ENCODE measurements around the gene ST6GALNAC4. TPM values are rescaled to one million over a fixed set of nuclear protein-coding genes. Genes with fewer than 3 reads are reported as not detected.

ST6GALNAC4 gene
- total RNA-seq, 1 experiment from 2014 or later: 25.7 TPM

GRCh38 chr9:127907867-127908659 lies 8.8 kb downstream of the ST6GALNAC4 start:
- POLR2A ChIA-PET: no interaction called here
- CTCF ChIA-PET: interaction anchor here (0.6 kb wide), 1 partner anchor 173 kb away, joined by 3 read pairs; the partner anchor contains the start of gene TOR2A

GRCh38 chr9:127905788-127906191 lies 11.1 kb downstream of the ST6GALNAC4 start:
- TF ChIP-seq NR3C1 (CRISPR knock-in tag; conservative IDR thresholded peaks at IDR 0.05; ENCODE audit: low read depth) (no peak), ZNF232 (CRISPR knock-in tag; IDR thresholded peaks at IDR 0.05) (no peak), ZNF219 (CRISPR knock-in tag; IDR thresholded peaks at IDR 0.05; ENCODE audit: borderline replicate concordance) (no peak), RORB (CRISPR knock-in tag; IDR thresholded peaks at IDR 0.05) (no peak), OVOL2 (CRISPR knock-in tag; IDR thresholded peaks at IDR 0.05; ENCODE audit: borderline replicate concordance) (no peak), NFATC4 (CRISPR knock-in tag; IDR thresholded peaks at IDR 0.05) (no peak), ATF3 (CRISPR knock-in tag; conservative IDR thresholded peaks at IDR 0.05) (no peak), HMGA2 (CRISPR knock-in tag; IDR thresholded peaks at IDR 0.05) (no peak), KAT7 (CRISPR knock-in tag; IDR thresholded peaks at IDR 0.05; ENCODE audit: borderline replicate concordance) (no peak)
- TF ChIP-seq, protein P1, sequence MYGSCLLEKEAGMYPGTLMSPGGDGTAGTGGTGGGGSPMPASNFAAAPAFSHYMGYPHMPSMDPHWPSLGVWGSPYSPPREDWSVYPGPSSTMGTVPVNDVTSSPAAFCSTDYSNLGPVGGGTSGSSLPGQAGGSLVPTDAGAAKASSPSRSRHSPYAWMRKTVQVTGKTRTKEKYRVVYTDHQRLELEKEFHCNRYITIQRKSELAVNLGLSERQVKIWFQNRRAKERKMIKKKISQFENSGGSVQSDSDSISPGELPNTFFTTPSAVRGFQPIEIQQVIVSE (CRISPR knock-in tag; IDR thresholded peaks at IDR 0.05; ENCODE audit: borderline replicate concordance): no peak
- ChIA-PET POLR2A (no interaction called here), CTCF (interaction anchor here (1.0 to 1.5 kb wide), 4 partner anchors 11 to 171 kb away, joined by 4 to 7 read pairs (median 4); partner anchors contain the start of genes ST6GALNAC4 and TOR2A)
- no peak for DNase-seq (ENCODE audit: low spot score)
- no peaks in the 10 kb centered on the region for H3K36me3 Mint-ChIP-seq
- no peak overlapping the region for H3K4me3 Mint-ChIP-seq
- H3K27ac Mint-ChIP-seq: no peak overlapping the region
- H3K27me3 Mint-ChIP-seq (ENCODE audit: low read depth): no peaks in the 10 kb centered on the region
- H3K4me1 Mint-ChIP-seq: peaks cover 30% of the 10 kb centered on the region
- no peak for ATAC-seq
- H3K9me3 Mint-ChIP-seq: no peaks in the 10 kb centered on the region

More at GRCh38 chr9:127907867-127908659, 8.8 kb downstream of the ST6GALNAC4 start:
- peaks cover 24% of the 10 kb centered on the region for H3K4me1 Mint-ChIP-seq
- no peak overlapping the region for H3K4me3 Mint-ChIP-seq
- DNase-seq (ENCODE audit: low spot score) (no peak), ATAC-seq (no peak)
- peaks cover 6% of the 10 kb centered on the region; the same call in 1 of the 2 replicates for H3K36me3 Mint-ChIP-seq
- no peaks in the 10 kb centered on the region for H3K27me3 Mint-ChIP-seq (ENCODE audit: low read depth)
- no peaks in the 10 kb centered on the region for H3K9me3 Mint-ChIP-seq
- TF ChIP-seq SMAD4 (CRISPR knock-in tag; IDR thresholded peaks at IDR 0.05) (no peak), MLX (CRISPR knock-in tag; IDR thresholded peaks at IDR 0.05) (no peak), ZNF138 (CRISPR knock-in tag; conservative IDR thresholded peaks at IDR 0.05) (no peak), RORB (CRISPR knock-in tag; IDR thresholded peaks at IDR 0.05) (no peak), GTF2I (CRISPR knock-in tag; conservative IDR thresholded peaks at IDR 0.05) (no peak), IRF1 (CRISPR knock-in tag; IDR thresholded peaks at IDR 0.05) (no peak), OVOL2 (CRISPR knock-in tag; IDR thresholded peaks at IDR 0.05; ENCODE audit: borderline replicate concordance) (no peak), ZNF219 (CRISPR knock-in tag; IDR thresholded peaks at IDR 0.05; ENCODE audit: borderline replicate concordance) (no peak)
- TF ChIP-seq, protein P2, sequence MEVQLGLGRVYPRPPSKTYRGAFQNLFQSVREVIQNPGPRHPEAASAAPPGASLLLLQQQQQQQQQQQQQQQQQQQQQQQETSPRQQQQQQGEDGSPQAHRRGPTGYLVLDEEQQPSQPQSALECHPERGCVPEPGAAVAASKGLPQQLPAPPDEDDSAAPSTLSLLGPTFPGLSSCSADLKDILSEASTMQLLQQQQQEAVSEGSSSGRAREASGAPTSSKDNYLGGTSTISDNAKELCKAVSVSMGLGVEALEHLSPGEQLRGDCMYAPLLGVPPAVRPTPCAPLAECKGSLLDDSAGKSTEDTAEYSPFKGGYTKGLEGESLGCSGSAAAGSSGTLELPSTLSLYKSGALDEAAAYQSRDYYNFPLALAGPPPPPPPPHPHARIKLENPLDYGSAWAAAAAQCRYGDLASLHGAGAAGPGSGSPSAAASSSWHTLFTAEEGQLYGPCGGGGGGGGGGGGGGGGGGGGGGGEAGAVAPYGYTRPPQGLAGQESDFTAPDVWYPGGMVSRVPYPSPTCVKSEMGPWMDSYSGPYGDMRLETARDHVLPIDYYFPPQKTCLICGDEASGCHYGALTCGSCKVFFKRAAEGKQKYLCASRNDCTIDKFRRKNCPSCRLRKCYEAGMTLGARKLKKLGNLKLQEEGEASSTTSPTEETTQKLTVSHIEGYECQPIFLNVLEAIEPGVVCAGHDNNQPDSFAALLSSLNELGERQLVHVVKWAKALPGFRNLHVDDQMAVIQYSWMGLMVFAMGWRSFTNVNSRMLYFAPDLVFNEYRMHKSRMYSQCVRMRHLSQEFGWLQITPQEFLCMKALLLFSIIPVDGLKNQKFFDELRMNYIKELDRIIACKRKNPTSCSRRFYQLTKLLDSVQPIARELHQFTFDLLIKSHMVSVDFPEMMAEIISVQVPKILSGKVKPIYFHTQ (CRISPR knock-in tag; IDR thresholded peaks at IDR 0.05): no peak
- TF ChIP-seq, protein P3, sequence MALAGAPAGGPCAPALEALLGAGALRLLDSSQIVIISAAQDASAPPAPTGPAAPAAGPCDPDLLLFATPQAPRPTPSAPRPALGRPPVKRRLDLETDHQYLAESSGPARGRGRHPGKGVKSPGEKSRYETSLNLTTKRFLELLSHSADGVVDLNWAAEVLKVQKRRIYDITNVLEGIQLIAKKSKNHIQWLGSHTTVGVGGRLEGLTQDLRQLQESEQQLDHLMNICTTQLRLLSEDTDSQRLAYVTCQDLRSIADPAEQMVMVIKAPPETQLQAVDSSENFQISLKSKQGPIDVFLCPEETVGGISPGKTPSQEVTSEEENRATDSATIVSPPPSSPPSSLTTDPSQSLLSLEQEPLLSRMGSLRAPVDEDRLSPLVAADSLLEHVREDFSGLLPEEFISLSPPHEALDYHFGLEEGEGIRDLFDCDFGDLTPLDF (CRISPR knock-in tag; IDR thresholded peaks at IDR 0.05): no peak
- H3K27ac Mint-ChIP-seq: no peak overlapping the region

All from WTC11 (cell line).